Neural progenitor cell (in vitro differentiated cells): ENCODE results near the gene COL7A1. TPM values are rescaled to one million over a fixed set of nuclear protein-coding genes. Genes with fewer than 3 reads are reported as not detected.

Experiments
- DNase-seq: peaks from one replicate; pipeline ENCODE4 v3.0.0-alpha.2; 2016; ENCODE audit warnings: low spot score
- H2AFZ ChIP-seq: fragments of 200-600 bp; sonication (generic); replicated peaks from 2 replicates; pipeline ENCODE4 v1.6.1; 2016; ENCODE audit warnings: antibody characterized with exemption
- H3F3A ChIP-seq: fragments of 200-600 bp; sonication (generic); 2 replicates; pipeline ENCODE4 v1.6.1; 2016; ENCODE audit warnings: antibody characterized with exemption, low read depth
- H3K27ac ChIP-seq: fragments of 200-600 bp; sonication (generic); 2 replicates; pipeline ENCODE4 v1.5.1; 2016; ENCODE audit warnings: mild to moderate bottlenecking
- H3K27me3 ChIP-seq: fragments of 200-600 bp; sonication (generic); 2 replicates; pipeline ENCODE4 v1.6.1; 2016; ENCODE audit warnings: mild to moderate bottlenecking, moderate library complexity
- H3K36me3 ChIP-seq: fragments of 200-600 bp; sonication (generic); 2 replicates; pipeline ENCODE4 v1.5.1; 2016
- H3K4me1 ChIP-seq: fragments of 200-600 bp; sonication (generic); 2 replicates; pipeline ENCODE4 v1.6.1; 2016; ENCODE audit warnings: mixed run types
- H3K4me2 ChIP-seq: fragments of 200-600 bp; sonication (generic); 2 replicates; pipeline ENCODE4 v1.6.1; 2016
- H3K4me3 ChIP-seq: fragments of 200-600 bp; sonication (generic); 2 replicates; pipeline ENCODE4 v1.5.1; 2016
- H3K79me2 ChIP-seq: fragments of 200-600 bp; sonication (generic); 2 replicates; pipeline ENCODE4 v1.6.1; 2016; ENCODE audit warnings: low read depth
- H3K9ac ChIP-seq: fragments of 200-600 bp; sonication (generic); 2 replicates; pipeline ENCODE4 v1.6.1; 2016
- H3K9me3 ChIP-seq: fragments of 200-600 bp; sonication (generic); 2 replicates; pipeline ENCODE4 v1.5.1; 2016; ENCODE audit warnings: low read depth
- H4K20me1 ChIP-seq: fragments of 200-600 bp; sonication (generic); 2 replicates; pipeline ENCODE4 v1.6.1; 2016; ENCODE audit warnings: low read depth
- H3K27ac Mint-ChIP-seq: 3 replicates; pipeline ENCODE4 v1.8.0; 2021; ENCODE audit warnings: mixed read lengths
- H3K27me3 Mint-ChIP-seq: 2 replicates; pipeline ENCODE4 v1.8.0; 2022; ENCODE audit warnings: low read depth, mild to moderate bottlenecking, inconsistent platforms, moderate library complexity, mixed read lengths; ENCODE audit not compliant: insufficient read depth
- H3K36me3 Mint-ChIP-seq: 3 replicates; pipeline ENCODE4 v1.8.0; 2021; ENCODE audit warnings: mixed read lengths
- H3K4me1 Mint-ChIP-seq: 3 replicates; pipeline ENCODE4 v1.8.0; 2021; ENCODE audit warnings: mixed read lengths
- H3K4me3 Mint-ChIP-seq: 3 replicates; pipeline ENCODE4 v1.8.0; 2021; ENCODE audit warnings: mild to moderate bottlenecking, moderate library complexity, mixed read lengths
- H3K9me3 Mint-ChIP-seq: 3 replicates; pipeline ENCODE4 v1.8.0; 2020; ENCODE audit warnings: mixed read lengths
- CTCF ChIP-seq: fragments of 200-600 bp; sonication (generic); IDR thresholded peaks from 2 replicates; pipeline ENCODE4 v1.5.1; 2017; ENCODE audit warnings: antibody characterized with exemption, mild to moderate bottlenecking
- EZH2 ChIP-seq: fragments of 200-600 bp; sonication (generic); IDR thresholded peaks from 2 replicates; pipeline ENCODE4 v1.6.1; 2017; ENCODE audit warnings: antibody characterized with exemption, mild to moderate bottlenecking, moderate library complexity
- EZH2phosphoT487 ChIP-seq: fragments of 200-600 bp; sonication (generic); IDR thresholded peaks from 2 replicates; pipeline ENCODE4 v1.6.1; 2017; ENCODE audit warnings: antibody characterized with exemption
- total RNA-seq: library from RNA; depleted of rRNA; stranded (reverse); fragments of >200 nt; gene quantifications from 2 replicates; pipeline ENCODE4 v1.2.3, GENCODE V29; 2015; ENCODE audit warnings: low replicate concordance

Gene COL7A1
- total RNA-seq, 1 donor from 2014 or later, result 3.0 TPM

GRCh38 chr3:48524970-48525369 is 70.2 kb downstream of the COL7A1 start:
- no peaks in the 10 kb centered on the region for H3K9me3 Mint-ChIP-seq
- H3K36me3 Mint-ChIP-seq, result peaks cover 21% of the 10 kb centered on the region
- H3K4me3 ChIP-seq, result no peak overlapping the region
- no peak overlapping the region for H3K27ac ChIP-seq
- TF ChIP-seq EZH2phosphoT487, result no peak
- TF ChIP-seq EZH2, result no peak
- no peak for TF ChIP-seq CTCF
- no peaks in the 10 kb centered on the region for H3K27me3 Mint-ChIP-seq
- no peaks in the 10 kb centered on the region for H3K4me1 Mint-ChIP-seq
- no peaks in the 10 kb centered on the region for H3K36me3 ChIP-seq
- no peaks in the 10 kb centered on the region for H3K4me1 ChIP-seq
- H3K27me3 ChIP-seq, result no peaks in the 10 kb centered on the region
- no peak overlapping the region for H3K27ac Mint-ChIP-seq
- no peaks in the 10 kb centered on the region for H4K20me1 ChIP-seq
- H2AFZ ChIP-seq, result no peak overlapping the region
- DNase-seq, result no peak
- no peaks in the 10 kb centered on the region for H3K79me2 ChIP-seq
- H3K4me3 Mint-ChIP-seq, result no peak overlapping the region
- no peak overlapping the region for H3K4me2 ChIP-seq
- H3K9me3 ChIP-seq, result no peaks in the 10 kb centered on the region
- H3K9ac ChIP-seq, result no peak overlapping the region
- no peaks in the 10 kb centered on the region for H3F3A ChIP-seq

GRCh38 chr3:48521635-48522034 is 73.5 kb downstream of the COL7A1 start:
- Mint-ChIP-seq H3K36me3 (peaks cover 11% of the 10 kb centered on the region), H3K4me3 (no peak overlapping the region), H3K9me3 (no peaks in the 10 kb centered on the region), H3K27me3 (no peaks in the 10 kb centered on the region), H3K4me1 (no peaks in the 10 kb centered on the region), H3K27ac (no peak overlapping the region)
- H3K36me3 ChIP-seq, result no peaks in the 10 kb centered on the region
- H3K4me3 ChIP-seq, result no peak overlapping the region
- H3K9ac ChIP-seq, result no peak overlapping the region
- H3K4me1 ChIP-seq, result no peaks in the 10 kb centered on the region
- TF ChIP-seq CTCF, result no peak
- no peak for TF ChIP-seq EZH2
- no peak for TF ChIP-seq EZH2phosphoT487
- no peaks in the 10 kb centered on the region for H3K27me3 ChIP-seq
- no peaks in the 10 kb centered on the region for H3K79me2 ChIP-seq
- no peaks in the 10 kb centered on the region for H4K20me1 ChIP-seq
- no peaks in the 10 kb centered on the region for H3F3A ChIP-seq
- H3K9me3 ChIP-seq, result no peaks in the 10 kb centered on the region
- H3K4me2 ChIP-seq, result no peak overlapping the region
- no peak for DNase-seq
- no peak overlapping the region for H2AFZ ChIP-seq
- no peak overlapping the region for H3K27ac ChIP-seq

GRCh38 chr3:48519277-48519643 is 75.9 kb downstream of the COL7A1 start:
- Mint-ChIP-seq H3K4me1 (no peaks in the 10 kb centered on the region), H3K36me3 (peaks cover 5% of the 10 kb centered on the region), H3K27ac (no peak overlapping the region), H3K4me3 (no peak overlapping the region), H3K9me3 (no peaks in the 10 kb centered on the region), H3K27me3 (no peaks in the 10 kb centered on the region)
- Histone ChIP-seq H2AFZ (no peak overlapping the region), H3K27ac (no peak overlapping the region), H3K36me3 (no peaks in the 10 kb centered on the region), H3K4me1 (no peaks in the 10 kb centered on the region), H3K4me2 (no peak overlapping the region), H3K27me3 (no peaks in the 10 kb centered on the region), H3F3A (no peaks in the 10 kb centered on the region), H3K9me3 (no peaks in the 10 kb centered on the region), H3K4me3 (no peak overlapping the region), H4K20me1 (no peaks in the 10 kb centered on the region), H3K9ac (no peak overlapping the region), H3K79me2 (no peaks in the 10 kb centered on the region)
- TF ChIP-seq CTCF (no peak), EZH2phosphoT487 (no peak), EZH2 (no peak)
- no peak for DNase-seq
